ENCODE results near the gene VEZF1.

Gene VEZF1

DNA sequence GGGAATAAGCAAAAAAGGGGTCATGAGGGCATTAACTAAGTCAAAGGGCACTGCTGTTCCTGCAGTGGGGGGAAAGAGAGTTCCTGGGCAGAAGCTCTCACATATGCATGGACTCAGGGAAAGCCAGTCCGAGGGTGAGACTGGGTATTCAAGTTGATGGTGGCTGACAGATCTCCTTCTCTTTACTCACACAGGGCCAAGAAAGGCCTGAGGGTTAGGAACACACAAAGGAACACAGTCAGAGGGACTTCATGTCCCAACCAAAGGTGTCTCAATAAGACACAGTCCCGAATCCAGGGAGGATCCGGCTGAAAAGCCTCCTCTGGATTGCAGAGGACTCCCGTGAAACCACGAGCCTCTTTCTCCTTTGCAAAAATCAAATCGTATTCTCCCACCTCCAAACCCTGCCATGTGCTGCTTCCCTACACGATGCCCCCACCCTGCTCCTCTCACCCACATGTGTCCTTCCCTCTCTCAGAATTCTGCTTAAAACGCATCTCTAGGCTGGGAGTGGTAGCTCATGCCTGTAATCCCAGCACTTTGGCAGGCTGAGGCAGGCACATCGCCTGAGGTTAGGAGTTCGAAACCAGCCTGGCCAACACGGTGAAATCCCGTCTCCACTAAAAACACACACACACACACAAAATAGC lies 56.4 kb downstream of the VEZF1 start:
- no peak for DNase-seq (ENCODE audit: low read depth in 3 of 3, low spot score in 1 of 3)

DNA sequence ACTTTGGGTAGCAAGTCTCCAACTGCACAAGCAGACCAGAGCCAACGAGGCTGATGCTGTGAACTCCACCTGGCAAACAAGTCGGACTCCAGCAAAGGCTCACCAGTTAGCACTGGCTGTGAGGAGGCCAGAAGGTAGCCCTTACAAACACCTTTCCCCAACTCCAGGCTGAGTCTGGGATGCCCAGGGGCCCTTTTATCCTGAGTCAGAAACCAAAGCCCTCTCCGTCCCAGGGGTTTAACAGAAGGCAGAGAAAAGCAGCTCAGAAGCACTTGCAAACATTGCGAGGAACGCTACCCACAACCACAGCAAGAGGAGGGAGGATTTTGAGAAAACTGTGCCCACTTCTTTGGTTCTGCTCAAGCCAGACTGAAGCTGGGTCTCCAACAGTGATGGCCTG lies 57.8 kb downstream of the VEZF1 start:
- no peak for DNase-seq (ENCODE audit: low read depth in 3 of 3, low spot score in 1 of 3)

DNA sequence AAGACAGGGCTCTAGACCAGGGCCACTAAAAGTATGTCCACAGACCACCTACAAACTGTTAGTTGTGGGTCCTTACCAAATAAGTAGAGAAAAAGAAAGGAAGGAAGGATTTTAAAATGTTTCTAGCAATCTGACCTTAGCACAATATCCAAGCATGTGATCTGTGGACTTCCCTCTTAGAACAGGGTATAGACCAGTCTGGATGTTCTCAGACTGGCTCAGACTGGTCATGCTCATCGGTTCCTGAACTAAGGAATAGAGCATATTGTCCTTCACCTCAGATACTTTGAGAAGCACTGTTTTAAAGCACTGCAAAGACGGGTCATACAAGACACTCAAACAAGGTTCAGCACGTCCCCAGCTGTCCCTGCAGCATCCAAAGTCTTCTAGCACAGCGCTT lies 58.7 kb downstream of the VEZF1 start:
- no peak for DNase-seq (ENCODE audit: low read depth in 3 of 3, low spot score in 1 of 3)

DNA sequence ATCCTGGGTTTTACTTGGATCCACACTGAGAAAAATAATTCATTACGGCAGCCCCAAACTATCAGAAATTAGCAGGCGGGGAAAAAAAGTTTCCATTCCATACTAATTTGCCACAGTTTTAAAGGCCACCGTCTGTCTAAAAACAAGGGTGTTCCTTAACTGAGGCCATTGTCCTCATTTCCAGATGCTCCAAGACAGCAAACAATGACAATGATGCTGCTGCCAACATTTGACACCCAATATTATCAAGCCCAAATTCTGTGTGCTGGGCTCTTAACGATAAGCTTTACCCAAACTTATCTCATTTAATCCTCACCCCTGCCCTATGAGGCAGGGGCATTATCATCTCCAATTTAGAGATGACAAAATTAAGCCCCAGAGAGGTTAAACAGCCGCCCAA lies 59.1 kb downstream of the VEZF1 start:
- DNase-seq (ENCODE audit: low read depth in 3 of 3, low spot score in 1 of 3), result no peak

DNA sequence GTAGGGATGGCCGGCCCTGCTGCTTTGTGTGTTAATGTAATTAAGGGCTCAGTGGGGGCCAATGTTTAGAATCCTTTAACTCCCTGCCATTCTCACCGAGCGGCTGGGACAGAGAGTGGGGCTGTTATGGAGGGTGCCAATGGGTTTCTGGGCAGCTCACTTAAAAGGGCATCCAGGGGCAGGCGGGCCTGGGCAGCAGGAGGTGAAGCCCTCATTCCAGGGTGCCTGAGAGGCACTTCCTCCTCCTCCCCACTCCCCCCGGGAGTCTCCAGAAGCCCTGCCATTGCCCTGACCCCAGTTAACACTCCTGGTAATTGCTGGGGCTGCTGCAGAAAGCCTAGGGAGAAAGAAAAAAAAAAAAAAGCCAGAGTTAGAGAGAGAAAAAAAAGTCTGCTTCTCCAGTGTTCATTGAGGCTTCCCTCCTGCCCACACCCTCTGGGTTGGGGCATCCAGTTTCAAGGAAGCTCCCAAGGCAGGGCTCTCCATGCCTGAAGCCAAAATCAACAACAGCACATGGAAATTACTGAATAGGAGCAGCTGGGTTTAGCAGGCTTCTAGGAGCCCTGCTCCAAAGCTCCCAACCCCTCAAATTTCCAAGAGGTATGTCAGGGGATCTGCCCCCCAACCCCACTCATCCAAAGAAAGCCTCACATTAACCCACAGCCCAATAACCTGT lies 60.9 kb downstream of the VEZF1 start:
- no peak for DNase-seq (ENCODE audit: low read depth in 3 of 3, low spot score in 1 of 3)

DNA sequence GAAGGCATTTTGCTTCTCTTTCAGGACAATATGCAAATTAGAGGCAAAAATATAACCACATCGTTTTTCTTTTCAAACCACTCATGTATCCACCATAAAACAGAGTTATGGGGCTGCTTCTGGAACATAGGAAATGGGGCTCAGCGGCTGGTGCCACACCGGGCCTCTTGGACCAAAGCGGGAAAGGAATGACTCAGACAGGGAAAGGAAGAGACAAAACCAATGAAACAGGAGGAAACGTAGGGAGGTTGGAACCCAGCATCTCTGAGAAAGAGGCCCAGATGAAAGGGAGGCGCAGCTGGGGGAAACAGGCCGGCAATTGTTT lies 61.4 kb downstream of the VEZF1 start:
- no peak for DNase-seq (ENCODE audit: low read depth in 3 of 3, low spot score in 1 of 3)

DNA sequence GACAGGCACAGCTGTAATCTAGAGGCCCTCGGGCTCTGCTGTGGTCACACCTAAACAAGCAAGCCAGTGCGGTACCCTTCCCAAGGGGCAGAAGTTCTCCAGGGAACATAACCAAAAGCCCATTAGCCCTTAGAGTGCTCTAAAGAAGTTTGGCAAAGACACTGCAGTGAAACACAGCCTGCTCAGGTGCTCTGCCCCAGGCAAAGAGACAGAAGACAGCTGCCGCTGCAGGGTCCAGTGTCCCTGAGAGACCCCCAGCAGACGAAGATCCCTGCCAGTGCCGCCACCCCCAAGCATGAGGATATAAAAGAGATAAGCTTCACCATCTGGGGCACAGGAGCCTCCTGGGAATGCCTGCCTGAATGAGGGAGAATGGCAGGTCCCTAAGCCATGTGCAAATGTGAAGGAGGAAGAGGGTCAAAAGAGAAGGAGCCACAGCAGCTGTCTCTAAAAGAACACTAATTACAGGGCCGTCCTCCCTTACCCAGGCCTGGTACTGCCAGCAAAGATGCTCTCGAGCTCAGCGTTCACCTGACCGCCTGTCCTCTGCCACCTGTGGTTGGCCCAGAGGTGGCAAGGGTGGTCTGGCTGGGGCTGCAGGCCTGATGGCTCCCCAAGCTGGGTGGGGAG lies 62.6 kb downstream of the VEZF1 start:
- DNase-seq (ENCODE audit: low read depth in 3 of 3, low spot score in 1 of 3), result no peak

DNA sequence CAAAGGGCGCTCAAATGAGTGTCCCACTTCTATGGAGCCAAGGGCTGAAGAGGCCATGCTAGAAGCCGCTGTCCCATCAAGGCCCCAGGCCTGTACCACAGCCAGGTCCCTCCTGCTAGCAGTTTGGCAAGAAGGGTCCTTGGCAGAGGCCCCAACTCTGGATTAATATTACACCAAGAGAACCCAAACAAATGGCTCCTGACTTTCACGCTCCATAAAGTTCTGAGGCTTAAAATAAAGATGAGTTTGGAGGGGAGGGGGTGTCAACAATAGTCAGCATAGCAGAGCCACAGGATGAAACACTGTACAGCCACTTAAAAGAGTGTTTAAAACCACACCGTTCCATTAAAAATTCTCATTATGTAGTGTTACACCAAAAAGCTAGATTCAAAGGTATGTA lies 63.4 kb downstream of the VEZF1 start:
- no peak for DNase-seq (ENCODE audit: low read depth in 3 of 3, low spot score in 1 of 3)
